Measurements from ENCODE around the gene COL9A1.

The COL9A1 gene

GRCh38 chr6:70285201-70285600, 17.7 kb downstream of the COL9A1 start:
- DNase-seq = no peak

- DNase-seq = no peak
Observed at GRCh38 chr6:70282919-70283461, 19.9 kb downstream of the COL9A1 start.

GRCh38 chr6:70282312-70282918, 20.5 kb downstream of the COL9A1 start:
- DNase-seq = no peak

GRCh38 chr6:70281923-70282311, 21.0 kb downstream of the COL9A1 start:
- no peak for DNase-seq

GRCh38 chr6:70280400-70280853, 22.5 kb downstream of the COL9A1 start:
- no peak for DNase-seq

GRCh38 chr6:70277470-70277869, 25.4 kb downstream of the COL9A1 start:
- no peak for DNase-seq

GRCh38 chr6:70274338-70274737, 28.5 kb downstream of the COL9A1 start:
- DNase-seq = no peak

GRCh38 chr6:70272071-70272470, 30.8 kb downstream of the COL9A1 start:
- DNase-seq = no peak

GRCh38 chr6:70270287-70271005, 32.4 kb downstream of the COL9A1 start:
- no peak for DNase-seq

- no peak for DNase-seq
Observed at GRCh38 chr6:70266142-70266541, 36.7 kb downstream of the COL9A1 start.

- DNase-seq = no peak
Observed at GRCh38 chr6:70264306-70264705, 38.6 kb downstream of the COL9A1 start.

GRCh38 chr6:70258483-70258882, 44.4 kb downstream of the COL9A1 start:
- no peak for DNase-seq

- no peak for DNase-seq
Observed at GRCh38 chr6:70257768-70258273, 45.1 kb downstream of the COL9A1 start.

- no peak for DNase-seq
Observed at GRCh38 chr6:70254784-70255183, 48.1 kb downstream of the COL9A1 start.

GRCh38 chr6:70253923-70254322, 49.0 kb downstream of the COL9A1 start:
- DNase-seq = no peak

GRCh38 chr6:70252604-70253003, 50.3 kb downstream of the COL9A1 start:
- no peak for DNase-seq

- DNase-seq = no peak
Observed at GRCh38 chr6:70246118-70246517, 56.8 kb downstream of the COL9A1 start.

- DNase-seq = no peak
Observed at GRCh38 chr6:70241991-70242420, 60.9 kb downstream of the COL9A1 start.

GRCh38 chr6:70241031-70241430, 61.9 kb downstream of the COL9A1 start:
- DNase-seq = no peak

- DNase-seq = no peak
Observed at GRCh38 chr6:70236343-70236742, 66.5 kb downstream of the COL9A1 start.

GRCh38 chr6:70234561-70235236, 68.2 kb downstream of the COL9A1 start:
- no peak for DNase-seq

- no peak for DNase-seq
Observed at GRCh38 chr6:70231311-70231710, 71.6 kb downstream of the COL9A1 start.

GRCh38 chr6:70225055-70225454, 77.8 kb downstream of the COL9A1 start:
- DNase-seq = no peak

- no peak for DNase-seq
Observed at GRCh38 chr6:70222439-70222749, 80.5 kb downstream of the COL9A1 start.
